Ovary (tissue), 3 donors: ENCODE data around the gene PRKD1.

Experiments
- CTCF ChIP-seq, 3 donors: fragments of 450-650 bp in 2 of 3; fragments of 200-600 bp in 1 of 3; IDR thresholded peaks; one replicate each; pipeline versions ENCODE4 v1.5.1 to v1.8.0; 2016 to 2022; ENCODE audit warnings: antibody characterized with exemption in 3 of 3, mild to moderate bottlenecking in 1 of 3
- EP300 ChIP-seq: sonication (generic); formaldehyde crosslinking; IDR thresholded peaks from one replicate; pipeline ENCODE4 v1.6.1; 2017; ENCODE audit warnings: antibody characterized with exemption
- donor health status: DM: no; HTN: no; CAD: no.

- TF ChIP-seq CTCF (IDR thresholded peaks at IDR 0.05), result no peak
- TF ChIP-seq EP300, result no peak
Observed at GRCh38 chr14:29810682-29811081, 117.0 kb downstream of the PRKD1 start.
